ENCODE data around the gene IHH. TPM values are rescaled to one million over a fixed set of nuclear protein-coding genes. Genes with fewer than 3 reads are reported as not detected.

Gene IHH
- total RNA-seq, 3 donors from 2014 or later = 0.28 TPM; not detected in 2

- H3K36me3 Mint-ChIP-seq (ENCODE audit: insufficient read depth) = peaks cover 9% of the 10 kb centered on the region
- no peak for ATAC-seq
Measured at GRCh38 chr2:219084791-219085190, 24.1 kb upstream of the IHH start.

GRCh38 chr2:219082332-219082958 lies 21.7 kb upstream of the IHH start:
- Mint-ChIP-seq H3K27me3 (ENCODE audit: low read depth) (no peaks in the 10 kb centered on the region), H3K9me3 (no peaks in the 10 kb centered on the region), H3K36me3 (ENCODE audit: insufficient read depth) (peaks cover 3% of the 10 kb centered on the region), H3K4me1 (ENCODE audit: low read depth) (peaks cover 4% of the 10 kb centered on the region), H3K4me3 (no peak overlapping the region)
- no peak for ATAC-seq
- DNase-seq = no peak

More at GRCh38 chr2:219084791-219085190, 24.1 kb upstream of the IHH start:
- no peak for DNase-seq
- no peaks in the 10 kb centered on the region for H3K27me3 Mint-ChIP-seq (ENCODE audit: low read depth)
- no peaks in the 10 kb centered on the region for H3K9me3 Mint-ChIP-seq
- H3K4me1 Mint-ChIP-seq (ENCODE audit: low read depth) = peaks cover 5% of the 10 kb centered on the region
- no peak overlapping the region for H3K4me3 Mint-ChIP-seq

GRCh38 chr2:219081701-219082331 lies 21.1 kb upstream of the IHH start:
- H3K4me1 Mint-ChIP-seq (ENCODE audit: low read depth) = peaks cover 2% of the 10 kb centered on the region
- no peak for ATAC-seq
- H3K36me3 Mint-ChIP-seq (ENCODE audit: insufficient read depth) = peaks cover 8% of the 10 kb centered on the region

GRCh38 chr2:219081096-219081495 lies 20.4 kb upstream of the IHH start:
- H3K36me3 Mint-ChIP-seq (ENCODE audit: insufficient read depth) = peaks cover 12% of the 10 kb centered on the region
- ATAC-seq (no peak), DNase-seq (no peak)
- H3K4me1 Mint-ChIP-seq (ENCODE audit: low read depth) = peaks cover 2% of the 10 kb centered on the region
- H3K27me3 Mint-ChIP-seq (ENCODE audit: low read depth) = no peaks in the 10 kb centered on the region
- H3K9me3 Mint-ChIP-seq = no peaks in the 10 kb centered on the region
- no peak overlapping the region for H3K4me3 Mint-ChIP-seq

More at GRCh38 chr2:219081701-219082331, 21.1 kb upstream of the IHH start:
- no peak for DNase-seq
- no peaks in the 10 kb centered on the region for H3K27me3 Mint-ChIP-seq (ENCODE audit: low read depth)
- H3K9me3 Mint-ChIP-seq = no peaks in the 10 kb centered on the region
- H3K4me3 Mint-ChIP-seq = no peak overlapping the region

- no peak for ATAC-seq
- no peaks in the 10 kb centered on the region for H3K4me1 Mint-ChIP-seq (ENCODE audit: low read depth)
- H3K4me3 Mint-ChIP-seq = no peak overlapping the region
- no peaks in the 10 kb centered on the region for H3K27me3 Mint-ChIP-seq (ENCODE audit: low read depth)
- no peaks in the 10 kb centered on the region for H3K9me3 Mint-ChIP-seq
- DNase-seq = no peak
- peaks cover 21% of the 10 kb centered on the region for H3K36me3 Mint-ChIP-seq (ENCODE audit: insufficient read depth)
Measured at GRCh38 chr2:219079417-219079816, 18.7 kb upstream of the IHH start.

GRCh38 chr2:219078951-219079350 lies 18.2 kb upstream of the IHH start:
- ATAC-seq = no peak
- H3K4me3 Mint-ChIP-seq = no peak overlapping the region
- H3K9me3 Mint-ChIP-seq = no peaks in the 10 kb centered on the region
- H3K4me1 Mint-ChIP-seq (ENCODE audit: low read depth) = no peaks in the 10 kb centered on the region
- no peaks in the 10 kb centered on the region for H3K27me3 Mint-ChIP-seq (ENCODE audit: low read depth)
- no peak for DNase-seq
- H3K36me3 Mint-ChIP-seq (ENCODE audit: insufficient read depth) = peaks cover 24% of the 10 kb centered on the region

GRCh38 chr2:219078126-219078525 lies 17.4 kb upstream of the IHH start:
- DNase-seq = no peak
- ATAC-seq = no peak
- Mint-ChIP-seq H3K9me3 (no peaks in the 10 kb centered on the region), H3K4me3 (no peak overlapping the region), H3K4me1 (ENCODE audit: low read depth) (no peaks in the 10 kb centered on the region), H3K36me3 (ENCODE audit: insufficient read depth) (peaks cover 25% of the 10 kb centered on the region), H3K27me3 (ENCODE audit: low read depth) (no peaks in the 10 kb centered on the region)

- DNase-seq = no peak
- H3K9me3 Mint-ChIP-seq = no peaks in the 10 kb centered on the region
Measured at GRCh38 chr2:219076253-219076652, 15.5 kb upstream of the IHH start.

GRCh38 chr2:219073413-219074129 lies 12.8 kb upstream of the IHH start:
- Mint-ChIP-seq H3K4me3 (no peak overlapping the region), H3K27me3 (ENCODE audit: low read depth) (no peaks in the 10 kb centered on the region), H3K4me1 (ENCODE audit: low read depth) (no peaks in the 10 kb centered on the region), H3K9me3 (no peaks in the 10 kb centered on the region), H3K36me3 (ENCODE audit: insufficient read depth) (peaks cover 33% of the 10 kb centered on the region)
- DNase-seq = no peak
- ATAC-seq = no peak

More at GRCh38 chr2:219076253-219076652, 15.5 kb upstream of the IHH start:
- H3K4me3 Mint-ChIP-seq = no peak overlapping the region
- H3K27me3 Mint-ChIP-seq (ENCODE audit: low read depth) = no peaks in the 10 kb centered on the region
- peaks cover 27% of the 10 kb centered on the region for H3K36me3 Mint-ChIP-seq (ENCODE audit: insufficient read depth)
- ATAC-seq = no peak
- no peaks in the 10 kb centered on the region for H3K4me1 Mint-ChIP-seq (ENCODE audit: low read depth)

GRCh38 chr2:219072741-219073250 lies 12.1 kb upstream of the IHH start:
- Mint-ChIP-seq H3K36me3 (ENCODE audit: insufficient read depth) (peaks cover 33% of the 10 kb centered on the region), H3K4me1 (ENCODE audit: low read depth) (no peaks in the 10 kb centered on the region), H3K27me3 (ENCODE audit: low read depth) (no peaks in the 10 kb centered on the region), H3K4me3 (no peak overlapping the region), H3K9me3 (no peaks in the 10 kb centered on the region)
- ATAC-seq (no peak), DNase-seq (no peak)

GRCh38 chr2:219071131-219071816 lies 10.6 kb upstream of the IHH start:
- H3K4me3 Mint-ChIP-seq = no peak overlapping the region
- H3K27me3 Mint-ChIP-seq (ENCODE audit: low read depth) = no peaks in the 10 kb centered on the region
- H3K36me3 Mint-ChIP-seq (ENCODE audit: insufficient read depth) = peaks cover 21% of the 10 kb centered on the region
- H3K4me1 Mint-ChIP-seq (ENCODE audit: low read depth) = no peaks in the 10 kb centered on the region
- ATAC-seq (no peak), DNase-seq (no peak)
- H3K9me3 Mint-ChIP-seq = no peaks in the 10 kb centered on the region

- H3K36me3 Mint-ChIP-seq (ENCODE audit: insufficient read depth) = peaks cover 6% of the 10 kb centered on the region
- H3K4me3 Mint-ChIP-seq = no peak overlapping the region
- peaks cover 26% of the 10 kb centered on the region for H3K27me3 Mint-ChIP-seq (ENCODE audit: low read depth)
- DNase-seq = no peak
- ATAC-seq = no peak
- no peaks in the 10 kb centered on the region for H3K9me3 Mint-ChIP-seq
- peaks cover 6% of the 10 kb centered on the region for H3K4me1 Mint-ChIP-seq (ENCODE audit: low read depth)
Measured at GRCh38 chr2:219065484-219065883, 4.8 kb upstream of the IHH start.

GRCh38 chr2:219062081-219062480 lies 1.4 kb upstream of the IHH start:
- Mint-ChIP-seq H3K9me3 (no peaks in the 10 kb centered on the region), H3K27me3 (ENCODE audit: low read depth) (peaks cover 48% of the 10 kb centered on the region), H3K4me3 (no peak overlapping the region), H3K36me3 (ENCODE audit: insufficient read depth) (no peaks in the 10 kb centered on the region), H3K4me1 (ENCODE audit: low read depth) (peaks cover 28% of the 10 kb centered on the region)
- DNase-seq = no peak
- ATAC-seq = no peak
